DMS 273 (cell line): ENCODE data around the gene XAGE3.
"Not testable (repeated sequence)": the region's sequence is repeated elsewhere in the genome, so short reads cannot be mapped to it uniquely, and the experiment has no call there.

Experiments used
- DNase-seq: peaks from one replicate; lab custom pipeline; 2025; ENCODE audit not compliant: unreplicated experiment; lab: John Stamatoyannopoulos, UW

Gene XAGE3

GRCh38 chrX:52867610-52868348 is at the start of gene XAGE3:
TSS of gene XAGE3 (minus strand) at chrX:52868083. CDS start at chrX:52867133, 950 bp downstream.
- no peak for DNase-seq

DNA sequence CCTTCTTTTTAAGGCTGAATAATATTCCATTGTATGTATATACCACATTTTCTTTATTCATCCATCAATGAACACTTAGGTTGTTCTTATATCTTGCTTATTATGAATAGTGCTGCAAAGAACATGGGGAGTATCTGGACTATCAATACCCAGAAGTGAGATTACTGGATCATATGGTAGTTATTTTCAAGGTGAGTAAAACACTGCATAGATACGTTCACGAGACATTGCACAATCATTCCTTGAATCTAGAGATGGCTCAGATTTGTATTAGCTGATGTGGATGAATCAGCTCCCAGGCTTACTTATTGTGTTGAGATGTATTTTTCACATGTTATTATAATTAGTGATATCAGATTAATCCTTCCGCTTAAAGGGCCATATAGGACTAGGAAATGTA is 46.8 kb upstream of the XAGE3 start:
- DNase-seq = not testable (repeated sequence)

DNA sequence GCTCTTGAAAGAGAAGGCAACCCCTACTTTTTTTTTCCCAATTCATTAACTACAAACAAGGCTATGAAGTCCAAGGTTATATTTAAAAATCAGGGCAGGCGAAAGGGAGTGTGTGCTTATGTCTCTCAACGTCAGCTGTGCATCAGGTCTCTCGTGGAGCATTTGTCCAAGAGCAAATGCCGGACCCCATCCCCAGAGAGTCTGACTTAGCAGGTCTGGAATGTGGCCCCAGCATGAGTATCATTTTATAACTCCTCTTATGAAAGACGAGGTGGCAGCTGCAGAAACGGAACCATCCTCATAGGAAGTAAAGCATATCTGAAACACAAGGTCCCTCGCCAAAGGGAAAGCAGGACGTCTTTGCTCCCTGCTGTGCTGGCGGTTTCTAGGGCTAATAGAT is 45.8 kb upstream of the XAGE3 start:
- DNase-seq = not testable (repeated sequence)

- not testable (repeated sequence) for DNase-seq
These were observed 41.6 kb upstream of the XAGE3 start for GRCh38 chrX:52909313-52909969.

DNA sequence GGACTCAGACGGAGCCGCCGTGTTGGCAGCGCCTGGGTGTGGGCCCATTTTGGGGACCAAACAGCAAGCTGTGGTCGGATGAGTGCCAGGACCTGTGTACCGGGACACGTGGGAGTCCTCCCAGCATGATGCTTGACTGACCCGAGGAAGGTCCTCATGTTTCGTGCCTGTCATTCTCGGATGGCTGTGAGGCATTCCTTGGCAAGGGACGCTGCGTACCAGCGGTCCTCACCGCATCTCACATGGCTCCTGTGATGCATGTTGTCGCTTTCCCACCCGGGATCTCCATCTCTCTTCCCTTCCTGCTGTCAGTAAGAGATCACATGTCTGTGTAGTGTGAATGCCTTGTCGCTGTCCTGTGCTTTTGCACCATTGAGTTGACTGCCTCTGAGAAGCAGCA is 40.0 kb upstream of the XAGE3 start:
- DNase-seq = not testable (repeated sequence)

- DNase-seq = not testable (repeated sequence)
These were observed 39.3 kb upstream of the XAGE3 start for GRCh38 chrX:52907137-52907536.

DNA sequence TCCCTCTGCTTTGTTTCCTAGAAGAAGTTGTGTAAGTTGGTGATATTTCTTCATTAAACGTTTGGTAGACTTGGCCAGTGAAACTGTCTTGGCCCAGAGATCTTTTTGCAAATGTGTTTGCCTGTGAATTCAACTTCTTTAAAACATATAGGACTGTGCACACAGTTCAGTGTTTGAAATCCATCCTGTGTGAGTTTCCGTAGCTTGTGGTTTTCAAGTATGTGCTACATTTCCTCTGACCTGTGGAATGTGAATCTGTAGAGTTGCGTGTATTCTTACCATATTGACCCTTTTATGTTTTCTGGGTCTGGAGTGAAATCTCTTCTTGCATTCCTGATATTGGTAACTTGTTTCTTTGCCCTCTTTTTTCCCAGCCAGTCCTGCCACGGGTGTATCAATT is 38.2 kb upstream of the XAGE3 start:
- not testable (repeated sequence) for DNase-seq

- DNase-seq = not testable (repeated sequence)
These were observed 37.6 kb upstream of the XAGE3 start for GRCh38 chrX:52905531-52905930.

DNA sequence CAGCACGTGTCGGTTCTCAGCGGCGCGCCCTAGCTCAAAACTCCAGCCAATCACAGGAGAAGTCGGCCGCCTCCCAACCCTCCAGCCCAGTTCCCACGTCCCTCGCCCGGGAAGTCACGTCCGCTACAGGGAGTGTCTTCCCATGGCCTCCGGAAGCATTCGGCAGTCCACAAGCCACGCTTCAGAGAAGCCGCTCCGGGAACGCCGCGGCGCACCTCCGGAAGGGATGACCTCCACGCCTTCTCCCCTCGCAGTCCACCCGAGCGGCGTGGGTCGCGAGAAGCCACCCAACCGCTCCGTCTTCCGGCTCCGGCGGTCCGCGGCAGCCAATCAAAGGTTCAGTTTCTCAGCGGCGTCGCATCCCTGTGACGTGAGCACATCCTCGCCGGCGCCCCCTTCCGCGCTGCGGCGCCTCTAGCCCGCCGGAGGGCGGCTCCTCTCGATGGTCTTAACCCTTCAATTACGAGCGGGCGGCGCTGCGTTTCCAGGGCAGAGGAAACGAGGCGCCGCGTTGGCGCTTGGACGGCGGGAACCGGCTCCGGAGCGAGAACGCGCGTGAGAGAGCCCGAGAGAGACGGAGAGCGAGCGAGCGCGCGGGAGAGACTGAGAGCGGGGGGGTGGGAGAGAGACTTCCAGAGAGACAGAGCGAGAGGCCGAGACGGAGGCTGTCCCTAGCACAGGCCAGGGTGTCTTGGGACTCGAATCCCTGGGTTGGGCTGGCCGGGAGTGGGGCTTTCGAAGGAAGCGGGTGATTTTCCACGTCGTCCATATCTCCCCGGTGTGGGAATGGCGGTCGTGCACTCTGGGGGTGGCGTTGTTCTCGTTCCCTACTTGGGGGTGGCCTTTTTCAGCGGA is 29.2 kb upstream of the XAGE3 start, which contains the start of gene FAM156B:
Gene FAM156B, plus strand, starts transcription at position 476 of the 855 bp plus-strand sequence. CDS start 9,896 bp downstream, outside the sequence.
- DNase-seq = not testable (repeated sequence)

DNA sequence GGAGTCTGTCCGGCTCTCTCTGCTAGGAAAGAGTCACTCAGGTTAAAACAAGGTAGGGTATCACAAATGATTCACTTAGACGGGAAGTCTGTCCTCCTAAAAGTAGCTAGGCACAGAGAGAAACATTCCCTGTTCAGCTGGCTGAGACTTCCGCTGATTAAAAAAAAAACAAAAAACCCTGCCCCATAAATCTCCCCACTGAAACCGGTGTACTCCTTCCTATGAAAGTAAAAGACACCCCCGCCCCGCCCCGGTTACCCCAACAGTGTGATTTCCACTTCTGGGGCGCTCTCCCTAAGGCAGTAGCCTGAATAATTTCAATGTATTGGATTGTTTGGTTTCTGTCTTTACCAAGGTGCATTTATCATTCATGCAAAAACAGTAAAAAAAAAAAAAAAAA is 28.6 kb upstream of the XAGE3 start:
- not testable (repeated sequence) for DNase-seq

GRCh38 chrX:52888090-52888489 is 20.2 kb upstream of the XAGE3 start:
- not testable (repeated sequence) for DNase-seq

DNA sequence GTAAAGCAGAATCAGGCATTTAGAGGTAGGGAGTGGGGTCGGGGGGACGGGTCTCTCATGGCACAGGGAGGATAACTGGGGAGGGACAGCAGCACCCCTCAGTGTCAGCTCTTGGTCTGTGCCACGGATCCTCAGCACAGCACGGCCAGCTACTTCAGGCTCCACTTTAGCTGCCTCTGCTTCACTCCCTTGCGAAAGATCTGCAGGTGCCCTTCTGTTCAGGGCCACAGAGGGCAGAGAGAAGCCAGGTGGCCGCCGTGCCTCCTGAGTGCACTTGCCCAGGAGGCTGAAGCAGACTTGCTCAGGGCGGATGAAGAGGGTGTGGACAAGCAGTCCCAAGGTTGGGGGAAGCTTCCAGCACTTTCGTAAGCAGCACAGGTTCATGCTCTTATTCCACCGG is 19.6 kb upstream of the XAGE3 start:
- not testable (repeated sequence) for DNase-seq

DNA sequence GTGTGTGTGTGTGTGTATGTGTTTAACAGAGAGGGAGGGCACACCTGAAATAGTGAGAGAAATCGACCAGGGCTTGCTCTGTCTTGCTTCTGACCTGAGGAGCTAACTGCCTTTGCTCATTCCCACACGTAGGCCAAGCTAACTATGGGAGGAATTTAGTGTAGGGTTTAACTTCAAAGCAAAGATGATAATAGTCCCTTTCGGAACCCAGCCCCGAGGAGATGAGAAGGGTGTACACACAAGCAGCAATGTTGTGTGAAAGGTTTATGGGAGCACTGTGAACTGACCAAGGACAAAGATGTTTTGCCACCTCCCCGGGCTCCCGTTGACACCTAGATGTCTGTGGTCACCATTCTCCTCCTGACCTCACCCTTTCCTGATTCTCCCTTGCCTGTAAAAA is 8.5 kb upstream of the XAGE3 start:
- DNase-seq = not testable (repeated sequence)

DNA sequence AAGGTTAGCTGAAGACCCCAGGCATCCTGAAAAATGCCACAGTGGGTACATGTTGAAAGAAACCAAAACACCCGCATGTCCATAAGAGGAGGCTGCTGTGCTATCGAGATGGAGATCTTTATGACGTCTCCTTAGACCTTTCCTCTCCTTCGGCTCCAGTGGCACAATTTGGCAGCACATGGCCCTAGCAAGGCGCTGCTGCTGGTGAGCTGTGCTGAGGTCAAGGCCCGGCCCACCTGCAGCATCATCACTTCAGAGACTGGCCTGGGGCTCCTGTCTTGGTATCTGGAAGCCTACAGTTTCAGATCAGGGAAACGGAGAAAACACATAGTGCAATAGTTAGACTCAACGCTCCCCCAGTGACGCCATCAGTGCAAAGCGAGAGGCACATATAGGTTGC is 7.6 kb upstream of the XAGE3 start:
- not testable (repeated sequence) for DNase-seq

DNA sequence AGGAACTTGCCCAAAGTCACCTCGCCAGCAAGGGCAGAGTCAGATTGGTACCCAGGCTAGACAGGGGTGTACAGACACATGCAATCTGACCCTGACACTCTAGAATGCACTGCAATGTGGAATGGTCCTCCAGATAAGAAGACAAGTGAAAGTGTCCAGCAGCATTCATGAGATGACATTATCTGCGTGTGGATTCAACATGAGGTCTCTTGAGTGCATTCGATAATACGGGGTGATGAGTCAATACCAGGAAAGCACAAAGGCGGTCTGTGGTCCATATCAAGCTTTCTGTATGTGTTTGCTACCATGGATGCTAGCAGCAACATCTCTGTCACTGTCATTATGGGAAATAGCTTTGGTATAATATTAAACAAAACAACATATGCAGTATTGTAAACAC is 6.8 kb upstream of the XAGE3 start:
- DNase-seq = no peak

- DNase-seq = not testable (repeated sequence)
These were observed 5.9 kb upstream of the XAGE3 start for GRCh38 chrX:52873825-52874224.

DNA sequence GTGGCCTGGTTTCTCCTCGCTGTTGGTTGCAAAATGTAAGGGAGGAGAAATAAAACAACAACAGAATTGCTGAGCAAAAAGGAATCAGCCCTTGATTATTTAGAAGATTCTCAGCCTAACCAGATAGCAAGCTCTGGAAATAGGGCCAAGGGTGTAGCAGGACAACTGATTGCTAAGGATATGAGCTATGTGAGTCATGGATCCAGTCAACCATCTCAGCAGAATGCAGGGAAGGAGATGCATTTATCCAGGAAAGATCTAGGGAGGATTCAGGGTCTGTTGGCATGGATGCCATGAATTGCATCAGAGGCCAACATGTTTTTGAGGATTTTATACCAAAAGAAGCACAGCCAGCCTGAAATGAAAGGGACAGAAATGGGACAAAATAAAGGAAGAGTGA is 2.2 kb upstream of the XAGE3 start:
- no peak for DNase-seq

- DNase-seq = no peak
These were observed 2.4 kb downstream of the XAGE3 start for GRCh38 chrX:52865343-52865998.

DNA sequence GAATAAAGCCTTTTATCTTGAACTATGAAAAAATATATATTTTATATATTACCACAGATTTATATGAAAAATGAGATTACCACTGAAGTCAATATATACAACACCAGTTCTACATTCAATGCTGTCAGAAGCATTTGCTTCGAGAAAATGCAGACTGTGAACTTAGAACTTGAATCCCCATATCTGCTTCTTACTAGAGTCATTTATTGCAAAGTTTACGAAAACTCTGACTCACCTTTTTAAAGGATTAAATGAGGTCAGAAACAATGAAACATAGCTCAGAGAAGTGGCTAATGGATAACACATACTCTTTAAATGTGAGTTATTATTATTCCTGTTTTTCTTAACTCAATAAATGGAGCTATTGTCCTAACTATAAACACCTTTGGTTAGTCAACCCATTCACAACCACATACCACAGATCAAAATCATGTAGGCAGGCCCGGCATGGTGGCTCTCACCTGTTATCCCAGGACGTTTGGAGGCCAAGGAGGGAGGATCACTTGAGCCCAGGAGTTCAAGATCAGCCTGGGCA is 10.8 kb downstream of the XAGE3 start:
- DNase-seq = not testable (repeated sequence)

GRCh38 chrX:52852110-52852860 is 15.6 kb downstream of the XAGE3 start:
- no peak for DNase-seq
